ENCODE results near the gene TPSG1. TPM values are rescaled to one million over a fixed set of nuclear protein-coding genes. Genes with fewer than 3 reads are reported as not detected.

Gene TPSG1
- total RNA-seq, 1 experiment from 2014 or later, result not detected

DNA sequence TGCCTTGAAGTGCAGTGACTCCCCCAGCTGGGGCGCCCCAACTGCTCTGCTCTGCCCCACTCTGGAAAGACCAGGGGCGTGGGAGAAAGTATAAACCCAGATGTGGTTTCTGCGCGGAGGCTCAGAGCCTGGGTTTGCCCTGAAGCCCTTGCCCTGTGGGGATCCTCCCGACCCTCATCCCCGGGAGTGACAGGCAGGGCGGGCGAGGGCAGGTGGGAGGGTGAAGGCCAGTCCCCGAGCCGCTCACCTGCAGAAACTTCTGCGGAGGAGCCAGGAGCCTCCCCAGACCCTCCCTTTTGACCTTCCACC lies 34.6 kb upstream of the TPSG1 start (continued):
- TF ChIP-seq EZH2 (IDR thresholded peaks at IDR 0.05) (no peak), JUND (IDR thresholded peaks at IDR 0.05) (no peak), EZH2phosphoT487 (IDR thresholded peaks at IDR 0.05; ENCODE audit: borderline replicate concordance) (no peak), POLR2AphosphoS5 (IDR thresholded peaks at IDR 0.05; ENCODE audit: low read depth, low read length) (no peak), CBX3 (IDR thresholded peaks at IDR 0.05; ENCODE audit: low read depth) (no peak), RAD21 (IDR thresholded peaks at IDR 0.05; ENCODE audit: low read depth) (no peak), SRF (IDR thresholded peaks at IDR 0.05; ENCODE audit: low read depth) (no peak)
- TF ChIP-seq, protein P1, sequence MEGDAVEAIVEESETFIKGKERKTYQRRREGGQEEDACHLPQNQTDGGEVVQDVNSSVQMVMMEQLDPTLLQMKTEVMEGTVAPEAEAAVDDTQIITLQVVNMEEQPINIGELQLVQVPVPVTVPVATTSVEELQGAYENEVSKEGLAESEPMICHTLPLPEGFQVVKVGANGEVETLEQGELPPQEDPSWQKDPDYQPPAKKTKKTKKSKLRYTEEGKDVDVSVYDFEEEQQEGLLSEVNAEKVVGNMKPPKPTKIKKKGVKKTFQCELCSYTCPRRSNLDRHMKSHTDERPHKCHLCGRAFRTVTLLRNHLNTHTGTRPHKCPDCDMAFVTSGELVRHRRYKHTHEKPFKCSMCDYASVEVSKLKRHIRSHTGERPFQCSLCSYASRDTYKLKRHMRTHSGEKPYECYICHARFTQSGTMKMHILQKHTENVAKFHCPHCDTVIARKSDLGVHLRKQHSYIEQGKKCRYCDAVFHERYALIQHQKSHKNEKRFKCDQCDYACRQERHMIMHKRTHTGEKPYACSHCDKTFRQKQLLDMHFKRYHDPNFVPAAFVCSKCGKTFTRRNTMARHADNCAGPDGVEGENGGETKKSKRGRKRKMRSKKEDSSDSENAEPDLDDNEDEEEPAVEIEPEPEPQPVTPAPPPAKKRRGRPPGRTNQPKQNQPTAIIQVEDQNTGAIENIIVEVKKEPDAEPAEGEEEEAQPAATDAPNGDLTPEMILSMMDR (IDR thresholded peaks at IDR 0.05 in 2 of 3, conservative IDR thresholded peaks at IDR 0.05 in 1 of 3; ENCODE audit: borderline replicate concordance in 1 of 3, insufficient read depth in 1 of 3, low read depth in 2 of 3, low read length in 2 of 3), result no peak

DNA sequence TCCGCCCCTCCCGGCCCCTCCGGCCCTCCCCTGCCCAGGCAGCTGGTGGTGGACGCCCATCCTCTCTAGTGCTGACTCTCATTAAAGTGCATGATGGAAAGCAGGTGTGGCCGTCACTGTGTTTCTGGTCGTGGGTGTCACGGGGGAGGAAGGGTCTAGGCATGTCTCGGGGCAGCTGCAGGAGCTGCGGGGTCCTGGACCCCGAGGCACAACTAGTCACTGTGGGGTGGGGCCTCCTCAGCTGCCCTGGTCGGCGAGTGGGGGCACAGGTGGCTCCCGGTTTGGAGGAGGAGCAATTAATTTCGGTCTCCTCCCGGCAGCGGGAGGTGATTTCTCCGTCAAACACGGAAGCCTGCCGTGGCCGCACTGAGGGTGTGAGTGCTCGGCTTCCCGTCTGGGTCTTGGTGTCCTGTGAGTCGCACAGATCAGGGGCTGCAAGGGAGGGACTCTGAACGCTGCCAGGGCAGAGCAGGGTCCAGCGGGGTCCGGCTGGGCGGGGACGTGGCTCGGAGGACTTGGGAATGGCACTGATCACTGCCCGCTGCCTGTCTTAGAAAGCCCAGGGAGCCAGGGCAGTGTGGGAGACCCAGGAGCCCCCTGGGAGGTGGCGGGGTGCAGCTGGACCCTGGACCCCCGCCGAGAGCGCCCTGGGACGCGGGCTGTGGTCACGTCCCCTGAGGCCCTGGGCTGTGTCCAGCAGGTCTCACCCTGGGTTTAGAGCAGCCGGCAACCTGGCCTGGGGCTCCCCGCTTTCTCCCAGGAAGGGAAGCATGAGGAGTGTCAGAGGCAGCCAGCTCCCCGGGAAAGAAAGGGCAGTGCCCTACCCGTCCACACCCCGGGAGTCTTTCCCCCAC lies 34.1 kb upstream of the TPSG1 start:
- intact Hi-C loops (cut with micrococcal nuclease), result no loop called here
- Histone ChIP-seq H3K9me3 (ENCODE audit: control insufficient read depth in 1 of 2, insufficient read depth in 1 of 2, low read depth in 1 of 2, low read length in 2 of 2) (no peaks in the 10 kb centered on the region), H3K4me2 (ENCODE audit: low read length) (peak overlapping the region; percentile 55), H3K27me3 (ENCODE audit: insufficient read depth, low read length) (peaks cover 4% of the 10 kb centered on the region; the same call in 1 of the 2 replicates), H3K9me2 (ENCODE audit: insufficient read depth) (no peaks in the 10 kb centered on the region), H2AFZ (ENCODE audit: low read depth, low read length, poor library complexity, severe bottlenecking) (no peak overlapping the region), H3K36me3 (ENCODE audit: control insufficient read depth in 1 of 2, insufficient read depth in 2 of 2, low read length in 2 of 2) (no peaks in the 10 kb centered on the region), H4K20me1 (ENCODE audit: insufficient read depth) (no peaks in the 10 kb centered on the region), H3K9ac (ENCODE audit: low read length) (no peak overlapping the region), H3K27ac (ENCODE audit: low read depth, low read length) (no peak overlapping the region), H3K79me2 (ENCODE audit: insufficient read depth, low read length) (no peaks in the 10 kb centered on the region), H3K4me1 (ENCODE audit: control insufficient read depth in 1 of 2, insufficient read depth in 2 of 2, low read length in 2 of 2) (peaks cover 4 to 13% of the 10 kb centered on the region in 2 experiments; a peak in 3 of 4 replicates), H3K4me3 (replicated peaks in 1 of 2; ENCODE audit: low read depth in 1 of 2, low read length in 2 of 2) (peak overlapping the region in 1 of 2 experiments; percentile 32; a peak in 1 of 4 replicates)
- CTCF ChIA-PET, result no interaction called here
- RAD21 ChIA-PET (ENCODE audit: low non-redundant PET in 1 of 2, low total read pairs in 2 of 2, uncharacterized antibody in 2 of 2, unreplicated experiment in 2 of 2), result no interaction called here
- BruUV-seq (replicated peaks), result no TSS peak
- ATAC-seq (no peak), DNase-seq (ENCODE audit: low read depth, low spot score) (no peak)
- TF ChIP-seq CEBPB (IDR thresholded peaks at IDR 0.05; ENCODE audit: low read depth), result no peak
- no peak for TF ChIP-seq POLR2A (IDR thresholded peaks at IDR 0.05; ENCODE audit: borderline replicate concordance, extremely low read depth, insufficient read depth, insufficient read length)
- TF ChIP-seq YY1 (IDR thresholded peaks at IDR 0.05; ENCODE audit: extremely low read depth, insufficient replicate concordance, low read depth, low read length), result no peak
- no peak for TF ChIP-seq SRF (IDR thresholded peaks at IDR 0.05; ENCODE audit: low read depth)
- TF ChIP-seq SIN3A (IDR thresholded peaks at IDR 0.05; ENCODE audit: low read depth), result no peak
- TF ChIP-seq, protein P2, sequence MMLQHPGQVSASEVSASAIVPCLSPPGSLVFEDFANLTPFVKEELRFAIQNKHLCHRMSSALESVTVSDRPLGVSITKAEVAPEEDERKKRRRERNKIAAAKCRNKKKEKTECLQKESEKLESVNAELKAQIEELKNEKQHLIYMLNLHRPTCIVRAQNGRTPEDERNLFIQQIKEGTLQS (IDR thresholded peaks at IDR 0.05), result no peak
- TF ChIP-seq EZH2phosphoT487 (IDR thresholded peaks at IDR 0.05; ENCODE audit: borderline replicate concordance), result no peak
- TF ChIP-seq ELF1 (IDR thresholded peaks at IDR 0.05; ENCODE audit: borderline replicate concordance, low read depth), result no peak
- no peak for TF ChIP-seq ZNF274 (IDR thresholded peaks at IDR 0.05; ENCODE audit: low read depth, low read length)
- no peak for TF ChIP-seq FOSL1 (IDR thresholded peaks at IDR 0.05; ENCODE audit: low read depth)
- no peak for TF ChIP-seq EZH2 (IDR thresholded peaks at IDR 0.05)
- no peak for TF ChIP-seq SP1 (IDR thresholded peaks at IDR 0.05; ENCODE audit: low read depth)
- TF ChIP-seq POLR2AphosphoS5 (IDR thresholded peaks at IDR 0.05; ENCODE audit: low read depth, low read length), result no peak
- POLR2A ChIA-PET, result no interaction called here
